GM10248 (cell line): ENCODE data around the gene ACAD10.

Experiments
- CTCF ChIA-PET: fragments of 300-600 bp; sonication (Branson Sonifier 250); formaldehyde crosslinking; extraction: SDS; loops from one replicate; lab custom pipeline; 2021; ENCODE audit warnings: antibody characterized with exemption; lab: Yijun Ruan, JAX
- POLR2A ChIA-PET: fragments of 350-650 bp; sonication (Branson Sonifier 250); formaldehyde crosslinking; extraction: SDS; loops from one replicate; lab custom pipeline; 2020; ENCODE audit warnings: antibody characterized with exemption; lab: Yijun Ruan, JAX
- DNase-seq: peaks from one replicate; pipeline ENCODE4 v3.0.0; 2012; ENCODE audit errors: extremely low spot score
- TF ChIP-seq, protein P1 (sequence below): IDR thresholded peaks from 2 replicates; pipeline ENCODE4 v1.5.1; 2012; ENCODE audit warnings: mild to moderate bottlenecking, low read depth; ENCODE audit errors: extremely low read depth, missing control alignments, control extremely low read depth

ACAD10 gene

DNA sequence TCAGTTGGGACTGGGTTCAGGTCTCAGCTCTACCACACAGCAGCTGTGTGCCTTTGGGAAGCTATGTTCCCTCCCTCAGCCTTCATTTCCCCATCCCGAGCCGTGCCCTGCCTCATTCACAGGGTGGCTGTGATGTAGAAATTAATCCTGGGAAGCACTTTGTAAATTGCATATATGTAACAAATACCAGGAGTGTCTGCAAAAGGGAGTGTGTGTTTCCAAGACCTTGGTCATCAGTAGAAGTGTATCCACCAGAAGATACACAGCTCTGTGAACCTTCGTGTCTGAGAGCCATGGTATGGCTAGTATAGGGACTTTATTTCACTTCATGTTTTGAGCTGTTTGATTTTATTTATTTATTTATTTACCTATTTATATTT is 107.0 kb downstream of the ACAD10 start:
- TF ChIP-seq, protein P1, sequence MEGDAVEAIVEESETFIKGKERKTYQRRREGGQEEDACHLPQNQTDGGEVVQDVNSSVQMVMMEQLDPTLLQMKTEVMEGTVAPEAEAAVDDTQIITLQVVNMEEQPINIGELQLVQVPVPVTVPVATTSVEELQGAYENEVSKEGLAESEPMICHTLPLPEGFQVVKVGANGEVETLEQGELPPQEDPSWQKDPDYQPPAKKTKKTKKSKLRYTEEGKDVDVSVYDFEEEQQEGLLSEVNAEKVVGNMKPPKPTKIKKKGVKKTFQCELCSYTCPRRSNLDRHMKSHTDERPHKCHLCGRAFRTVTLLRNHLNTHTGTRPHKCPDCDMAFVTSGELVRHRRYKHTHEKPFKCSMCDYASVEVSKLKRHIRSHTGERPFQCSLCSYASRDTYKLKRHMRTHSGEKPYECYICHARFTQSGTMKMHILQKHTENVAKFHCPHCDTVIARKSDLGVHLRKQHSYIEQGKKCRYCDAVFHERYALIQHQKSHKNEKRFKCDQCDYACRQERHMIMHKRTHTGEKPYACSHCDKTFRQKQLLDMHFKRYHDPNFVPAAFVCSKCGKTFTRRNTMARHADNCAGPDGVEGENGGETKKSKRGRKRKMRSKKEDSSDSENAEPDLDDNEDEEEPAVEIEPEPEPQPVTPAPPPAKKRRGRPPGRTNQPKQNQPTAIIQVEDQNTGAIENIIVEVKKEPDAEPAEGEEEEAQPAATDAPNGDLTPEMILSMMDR = no peak
- CTCF ChIA-PET = interaction anchor here (1.1 kb wide), 1 partner anchor 20 kb away, joined by 3 read pairs; no protein-coding TSS in a partner anchor
- POLR2A ChIA-PET = interaction anchor here (0.6 kb wide), 1 partner anchor 183 kb away, joined by 7 read pairs; no protein-coding TSS in a partner anchor
- no peak for DNase-seq

DNA sequence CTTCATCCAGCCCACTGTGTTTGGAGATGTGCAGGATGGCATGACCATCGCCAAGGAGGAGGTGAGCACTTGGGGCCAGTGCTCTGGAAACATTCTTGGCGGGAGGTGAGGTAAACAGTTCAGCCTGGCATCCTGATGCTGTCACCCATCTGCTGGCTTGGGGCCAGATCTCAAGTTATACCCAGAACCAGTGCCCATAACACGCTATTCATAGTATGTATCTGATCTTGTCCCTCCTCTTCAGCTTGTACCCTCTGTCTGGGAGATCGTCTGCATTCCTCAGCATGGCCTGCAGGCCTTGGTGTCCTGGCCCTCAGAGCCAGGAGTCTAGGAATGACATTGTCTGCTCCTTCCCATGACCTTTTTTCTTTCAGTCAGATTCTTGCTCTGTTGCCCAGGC is 112.3 kb downstream of the ACAD10 start:
- ChIA-PET CTCF (interaction anchor here (1.1 to 2.2 kb wide), 3 partner anchors 11 to 23 kb away, joined by 3 to 5 read pairs (median 5); no protein-coding TSS in a partner anchor), POLR2A (no interaction called here)
- TF ChIP-seq, protein P1 = no peak
- no peak for DNase-seq

DNA sequence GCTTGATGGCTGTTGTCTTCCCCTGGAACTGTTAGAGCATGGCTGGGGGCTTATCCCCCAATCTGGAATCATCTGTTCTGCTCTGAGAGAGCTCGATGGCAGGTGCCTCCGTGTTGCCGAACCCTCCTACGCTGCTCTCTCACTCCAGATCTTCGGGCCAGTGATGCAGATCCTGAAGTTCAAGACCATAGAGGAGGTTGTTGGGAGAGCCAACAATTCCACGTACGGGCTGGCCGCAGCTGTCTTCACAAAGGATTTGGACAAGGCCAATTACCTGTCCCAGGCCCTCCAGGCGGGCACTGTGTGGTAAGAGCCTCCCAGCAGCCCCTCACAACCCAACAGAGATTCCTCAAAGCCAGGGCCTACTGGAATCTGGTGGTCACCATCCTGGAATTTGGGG is 113.9 kb downstream of the ACAD10 start:
- TF ChIP-seq, protein P1 = no peak
- ChIA-PET POLR2A (no interaction called here), CTCF (interaction anchor here (0.9 to 2.3 kb wide), 3 partner anchors 8 to 13 kb away, joined by 3 to 19 read pairs (median 5); no protein-coding TSS in a partner anchor)
- DNase-seq = no peak

DNA sequence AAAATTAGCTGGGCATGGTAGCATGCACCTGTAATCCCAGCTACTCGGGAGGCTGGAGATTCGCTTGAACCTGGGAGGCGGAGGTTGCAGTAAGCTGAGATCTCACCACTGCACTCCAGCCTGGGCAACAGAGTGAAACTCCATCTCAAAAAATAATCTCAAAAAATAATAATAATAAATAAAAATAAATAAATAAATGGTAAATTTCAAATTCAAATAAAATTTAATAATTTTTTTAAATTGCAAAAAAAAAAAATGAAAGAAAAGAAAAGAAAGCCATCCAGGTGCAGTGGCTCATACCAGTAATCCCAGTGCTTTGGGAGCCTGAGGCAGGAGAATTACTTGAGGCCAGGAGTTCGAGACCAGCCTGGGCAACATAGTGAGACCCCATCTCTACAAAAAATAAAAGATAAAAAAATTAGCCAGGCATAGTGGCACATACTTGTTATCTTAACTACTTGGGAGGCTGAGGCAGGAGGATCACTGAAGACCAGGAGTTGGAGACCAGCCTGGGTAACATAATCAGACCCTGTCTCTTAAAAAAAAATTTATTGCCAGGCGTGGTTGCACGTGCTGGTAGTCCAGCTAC is 117.3 kb downstream of the ACAD10 start:
- CTCF ChIA-PET = no interaction called here
- POLR2A ChIA-PET = no interaction called here
- no peak for DNase-seq
- TF ChIP-seq, protein P1 = no peak

DNA sequence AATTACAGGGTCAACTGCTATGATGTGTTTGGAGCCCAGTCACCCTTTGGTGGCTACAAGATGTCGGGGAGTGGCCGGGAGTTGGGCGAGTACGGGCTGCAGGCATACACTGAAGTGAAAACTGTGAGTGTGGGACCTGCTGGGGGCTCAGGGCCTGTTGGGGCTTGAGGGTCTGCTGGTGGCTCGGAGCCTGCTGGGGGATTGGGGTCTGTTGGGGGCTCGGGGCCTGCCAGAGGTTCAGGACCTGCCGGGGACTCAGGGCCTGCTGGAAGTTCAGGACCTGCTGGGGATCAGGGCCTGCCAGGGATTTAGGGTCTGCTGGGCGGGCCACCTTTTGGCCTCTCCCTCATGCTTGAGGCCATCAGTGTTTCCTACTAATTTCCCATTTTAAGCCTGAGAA is 118.0 kb downstream of the ACAD10 start:
- TF ChIP-seq, protein P1 = no peak
- no peak for DNase-seq
- POLR2A ChIA-PET = interaction anchor here (0.7 kb wide), 1 partner anchor 33 kb away, joined by 3 read pairs; no protein-coding TSS in a partner anchor
- CTCF ChIA-PET = interaction anchor here (1.4 kb wide), 1 partner anchor 9 kb away, joined by 7 read pairs; no protein-coding TSS in a partner anchor

DNA sequence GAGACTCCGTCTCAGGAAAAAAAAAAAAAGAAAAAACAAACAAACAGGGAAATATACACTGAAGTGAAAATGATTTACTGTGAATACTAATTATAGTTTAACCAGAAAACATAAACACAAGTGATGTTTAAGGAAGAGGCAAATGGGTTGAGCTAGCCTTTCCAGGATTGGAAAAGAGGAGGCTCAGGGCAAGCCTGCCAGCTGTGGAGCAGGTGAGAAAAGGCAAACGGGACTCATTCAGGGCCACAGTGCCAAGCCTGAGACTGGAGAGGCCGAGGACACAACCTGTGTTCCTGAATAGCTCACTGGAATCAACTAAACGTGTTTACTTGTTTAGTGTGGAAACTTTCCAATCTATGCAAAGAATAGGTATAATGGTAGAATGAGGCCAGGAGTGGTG is 120.5 kb downstream of the ACAD10 start:
- ChIA-PET POLR2A (no interaction called here), CTCF (interaction anchor here (1.2 to 1.7 kb wide), 3 partner anchors 31 to 120 kb away, joined by 3 to 4 read pairs (median 3); partner anchors contain the start of genes ACAD10 and BRAP)
- DNase-seq = no peak
- TF ChIP-seq, protein P1 = no peak
